MM.1S (cell line): ENCODE measurements around the gene IFNG.
"Not testable (repeated sequence)": the region's sequence is repeated elsewhere in the genome, so short reads cannot be mapped to it uniquely, and the experiment has no call there.

Source experiments
- DNase-seq: peaks from one replicate; pipeline ENCODE4 v3.0.0-alpha.2; 2015
- H2AFZ ChIP-seq: fragments of 300-600 bp; sonication (generic); 2 replicates; pipeline ENCODE4 v1.6.0; 2016; ENCODE audit warnings: antibody characterized with exemption, low read length
- H3F3A ChIP-seq: fragments of 300-600 bp; sonication (generic); 2 replicates; pipeline ENCODE4 v1.6.1; 2016; ENCODE audit warnings: mild to moderate bottlenecking, antibody characterized with exemption, low read length, moderate library complexity, mixed read lengths; ENCODE audit not compliant: insufficient read depth
- H3K27ac ChIP-seq: fragments of 300-600 bp; sonication (generic); 2 replicates; pipeline ENCODE4 v1.5.1; 2016; ENCODE audit warnings: mild to moderate bottlenecking, low read length
- H3K27me3 ChIP-seq: fragments of 300-600 bp; sonication (generic); replicated peaks from 2 replicates; pipeline ENCODE4 v1.6.0; 2016; ENCODE audit warnings: low read length; ENCODE audit not compliant: insufficient read depth
- H3K36me3 ChIP-seq: fragments of 300-600 bp; sonication (generic); replicated peaks from 2 replicates; pipeline ENCODE4 v1.6.1; 2016; ENCODE audit warnings: mild to moderate bottlenecking, low read length, mixed read lengths; ENCODE audit not compliant: insufficient read depth
- H3K4me1 ChIP-seq: fragments of 300-600 bp; sonication (generic); 2 replicates; pipeline ENCODE4 v1.6.1; 2016; ENCODE audit warnings: low read length, mixed read lengths
- H3K4me2 ChIP-seq: fragments of 300-600 bp; sonication (generic); 2 replicates; pipeline ENCODE4 v1.6.0; 2016; ENCODE audit warnings: low read depth, low read length
- H3K4me3 ChIP-seq: fragments of 300-600 bp; sonication (generic); 2 replicates; pipeline ENCODE4 v1.5.1; 2016; ENCODE audit warnings: low read length, mixed read lengths
- H3K79me2 ChIP-seq: fragments of 300-600 bp; sonication (generic); 2 replicates; pipeline ENCODE4 v1.6.1; 2016; ENCODE audit warnings: mixed run types, low read length, mixed read lengths
- H3K9ac ChIP-seq: fragments of 300-600 bp; sonication (generic); 2 replicates; pipeline ENCODE4 v1.6.1; 2016; ENCODE audit warnings: low read length, mixed read lengths
- H3K9me2 ChIP-seq: fragments of 300-600 bp; sonication (generic); replicated peaks from 2 replicates; pipeline ENCODE4 v1.6.1; 2016; ENCODE audit warnings: mild to moderate bottlenecking, low read length, mixed read lengths; ENCODE audit not compliant: insufficient read depth
- H3K9me3 ChIP-seq: fragments of 300-600 bp; sonication (generic); replicated peaks from 2 replicates; pipeline ENCODE4 v1.6.1; 2016; ENCODE audit warnings: mild to moderate bottlenecking, low read length, mixed read lengths; ENCODE audit not compliant: insufficient read depth
- H4K20me1 ChIP-seq: fragments of 300-600 bp; sonication (generic); 2 replicates; pipeline ENCODE4 v1.6.1; 2016; ENCODE audit warnings: mild to moderate bottlenecking, low read length, moderate library complexity, mixed read lengths; ENCODE audit not compliant: insufficient read depth
- CTCF ChIP-seq: fragments of 300-600 bp; sonication (generic); IDR thresholded peaks from 2 replicates; pipeline ENCODE4 v1.5.1; 2016; ENCODE audit warnings: antibody characterized with exemption, low read length, mixed read lengths
- EZH2 ChIP-seq: fragments of 300-600 bp; sonication (generic); optimal IDR thresholded peaks from 2 replicates; pipeline ENCODE3; 2017; ENCODE audit warnings: low read depth, mild to moderate bottlenecking, antibody characterized with exemption, low read length, mixed read lengths
- EZH2phosphoT487 ChIP-seq: fragments of 300-600 bp; sonication (generic); IDR thresholded peaks from 2 replicates; pipeline ENCODE4 v1.6.1; 2018; ENCODE audit warnings: antibody characterized with exemption, low read length

Gene IFNG

GRCh38 chr12:68159681-68160304 is at the start of gene IFNG:
TSS of gene IFNG (minus strand) at chr12:68159740. CDS start at chr12:68159615, 125 bp downstream.
- H3K9ac ChIP-seq = no peak within 1 kb of the TSS
- no peaks in the 10 kb centered on the region for H3K9me2 ChIP-seq
- no peaks in the 10 kb centered on the region for H3K9me3 ChIP-seq
- H2AFZ ChIP-seq = no peak within 1 kb of the TSS
- no peak within 1 kb of the TSS for H3K27ac ChIP-seq
- H3K36me3 ChIP-seq = no peaks in the 10 kb centered on the region
- H4K20me1 ChIP-seq = no peaks in the 10 kb centered on the region
- no peaks in the 10 kb centered on the region for H3K79me2 ChIP-seq
- no peak within 1 kb of the TSS for H3K4me3 ChIP-seq
- H3K27me3 ChIP-seq = no peaks in the 10 kb centered on the region
- H3F3A ChIP-seq = no peaks in the 10 kb centered on the region
- TF ChIP-seq EZH2 = no peak
- no peak for TF ChIP-seq EZH2phosphoT487
- no peak for TF ChIP-seq CTCF
- DNase-seq = peak; percentile 31
- H3K4me2 ChIP-seq = no peak within 1 kb of the TSS
- peaks cover 4% of the 10 kb centered on the region; the same call in 1 of the 2 replicates for H3K4me1 ChIP-seq

- not testable (repeated sequence) for H3K4me3 ChIP-seq, H4K20me1 ChIP-seq, H3K27ac ChIP-seq, H3K4me2 ChIP-seq, H2AFZ ChIP-seq, H3K9me2 ChIP-seq, DNase-seq, H3K4me1 ChIP-seq, H3K79me2 ChIP-seq, H3K9me3 ChIP-seq, H3K27me3 ChIP-seq, H3F3A ChIP-seq, H3K9ac ChIP-seq, H3K36me3 ChIP-seq
Measured at GRCh38 chr12:68209048-68209728, 49.6 kb upstream of the IFNG start.

- Histone ChIP-seq H3K36me3 (no peaks in the 10 kb centered on the region), H4K20me1 (no peaks in the 10 kb centered on the region), H3K4me1 (no peaks in the 10 kb centered on the region), H3K4me3 (no peak overlapping the region), H2AFZ (no peak overlapping the region), H3F3A (no peaks in the 10 kb centered on the region), H3K9me3 (no peaks in the 10 kb centered on the region), H3K4me2 (no peak overlapping the region), H3K27ac (no peak overlapping the region), H3K79me2 (no peaks in the 10 kb centered on the region), H3K9me2 (no peaks in the 10 kb centered on the region), H3K9ac (no peak overlapping the region), H3K27me3 (no peaks in the 10 kb centered on the region)
- no peak for DNase-seq
- TF ChIP-seq EZH2phosphoT487 (no peak), EZH2 (no peak), CTCF (no peak)
Measured at GRCh38 chr12:68207276-68207675, 47.7 kb upstream of the IFNG start.

- Histone ChIP-seq H3K9ac (no peak overlapping the region), H3K79me2 (no peaks in the 10 kb centered on the region), H4K20me1 (no peaks in the 10 kb centered on the region), H3K27ac (no peak overlapping the region), H2AFZ (no peak overlapping the region), H3K4me1 (no peaks in the 10 kb centered on the region), H3K27me3 (no peaks in the 10 kb centered on the region), H3K36me3 (no peaks in the 10 kb centered on the region), H3K9me3 (no peaks in the 10 kb centered on the region), H3K4me2 (no peak overlapping the region), H3K4me3 (no peak overlapping the region), H3F3A (no peaks in the 10 kb centered on the region), H3K9me2 (no peaks in the 10 kb centered on the region)
- TF ChIP-seq EZH2phosphoT487 = no peak
- TF ChIP-seq CTCF = no peak
- TF ChIP-seq EZH2 = no peak
- DNase-seq = no peak
Measured at GRCh38 chr12:68206446-68206845, 46.9 kb upstream of the IFNG start.
